ENCODE measurements around the gene TACR3. TPM values are rescaled to one million over a fixed set of nuclear protein-coding genes. Genes with fewer than 3 reads are reported as not detected.
"Not testable (repeated sequence)": the region's sequence is repeated elsewhere in the genome, so short reads cannot be mapped to it uniquely, and the experiment has no call there.

The TACR3 gene
- total RNA-seq, 1 donor from 2014 or later, result not detected

GRCh38 chr4:103567591-103567990 is 152.2 kb downstream of the TACR3 start:
- Histone ChIP-seq H3K27ac (no peak overlapping the region), H3K4me1 (no peaks in the 10 kb centered on the region), H3K36me3 (no peaks in the 10 kb centered on the region), H3K4me3 (no peak overlapping the region), H3K27me3 (no peaks in the 10 kb centered on the region), H3K9me3 (no peaks in the 10 kb centered on the region)
- no peak for DNase-seq (ENCODE audit: low spot score in 2 of 2)
- TF ChIP-seq CTCF (IDR thresholded peaks at IDR 0.05), result no peak
- intact Hi-C loops (cut with DNase I), result no loop called here

- H3K9me3 ChIP-seq; H3K27me3 ChIP-seq; DNase-seq (ENCODE audit: low spot score in 2 of 2); H3K4me1 ChIP-seq; H3K4me3 ChIP-seq; intact Hi-C loops (cut with DNase I); H3K36me3 ChIP-seq; H3K27ac ChIP-seq: not testable (repeated sequence)
These were observed 160.6 kb downstream of the TACR3 start for GRCh38 chr4:103559178-103559577.
